ENCODE results near the gene NMT1. TPM values are rescaled to one million over a fixed set of nuclear protein-coding genes. Genes with fewer than 3 reads are reported as not detected.

Gene NMT1
- total and polyA plus RNA-seq, 2 of the 13 experiments (the other 11 are each of a cell fraction or from before 2014, with no cell fraction given), result 75.7 to 142 TPM

- TF ChIP-seq RXRA (CRISPR knock-in tag; IDR thresholded peaks at IDR 0.05) (no peak), MAFG (CRISPR knock-in tag; IDR thresholded peaks at IDR 0.05) (no peak), SAP130 (CRISPR knock-in tag; IDR thresholded peaks at IDR 0.05; ENCODE audit: low read depth) (peak; percentile 92), TBX3 (IDR thresholded peaks at IDR 0.05; ENCODE audit: borderline replicate concordance) (no peak), ZC3H4 (CRISPR knock-in tag; IDR thresholded peaks at IDR 0.05; ENCODE audit: borderline replicate concordance) (no peak), AKAP8 (CRISPR knock-in tag; IDR thresholded peaks at IDR 0.05) (no peak), ZNF468 (CRISPR knock-in tag; IDR thresholded peaks at IDR 0.05) (no peak), NFATC3 (CRISPR knock-in tag; IDR thresholded peaks at IDR 0.05) (no peak), ELF3 (CRISPR knock-in tag; IDR thresholded peaks at IDR 0.05) (0 out of 2 replicates have a peak, but pooled peaks have one; percentile 23), ZNF883 (CRISPR knock-in tag; IDR thresholded peaks at IDR 0.05; ENCODE audit: not compliant biosample characterization) (no peak), PCBP2 (optimal IDR thresholded peaks at IDR 0.05; ENCODE audit: low read depth, low read length, poor library complexity, severe bottlenecking) (no peak), SOX13 (IDR thresholded peaks at IDR 0.05) (no peak), SOX13 (CRISPR knock-in tag; conservative IDR thresholded peaks at IDR 0.05 in 1 of 2, IDR thresholded peaks at IDR 0.05 in 1 of 2) (peak in 1 of 2 experiments; percentile 65; a peak in 2 of 4 replicates), ZNF83 (CRISPR knock-in tag; IDR thresholded peaks at IDR 0.05; ENCODE audit: borderline replicate concordance) (no peak), ZNF878 (CRISPR knock-in tag; IDR thresholded peaks at IDR 0.05) (no peak), AGO2 (optimal IDR thresholded peaks at IDR 0.05; ENCODE audit: low read depth, low read length) (no peak), HNF1B (CRISPR knock-in tag; IDR thresholded peaks at IDR 0.05) (peak; percentile 74), IKZF5 (CRISPR knock-in tag; IDR thresholded peaks at IDR 0.05) (peak; percentile 57; the same call in 1 of the 2 replicates)
Measured at GRCh38 chr17:45101883-45102811, 41.0 kb downstream of the NMT1 start (continued).

All from HepG2 (cell line).